Kidney (tissue), 14 donors: ENCODE results near the gene KIF21A. TPM values are rescaled to one million over a fixed set of nuclear protein-coding genes. Genes with fewer than 3 reads are reported as not detected.

Experiments used
- DNase-seq, 5 donors: peaks; one replicate each; pipeline ENCODE4 v3.0.0-alpha.2; 2013 to 2020
- FAIRE-seq: peaks from 2 replicates; lab custom pipeline; 2012; peaks lifted over from hg19 to GRCh38; lab: Jason Lieb, UNC
- H3K27ac ChIP-seq, 2 donors: one replicate each; pipeline ENCODE4 v1.7.0; 2013; ENCODE audit warnings: low read depth in 2 of 2, low read length in 2 of 2, inconsistent platforms in 1 of 2
- H3K27me3 ChIP-seq: one replicate; pipeline ENCODE4 v1.7.1; 2013; ENCODE audit warnings: low read length, inconsistent platforms; ENCODE audit not compliant: control insufficient read depth, insufficient read depth
- H3K36me3 ChIP-seq, 3 donors: one replicate each; pipeline versions ENCODE4 v1.7.0 to v1.7.1; 2013; ENCODE audit warnings: low read length in 3 of 3, control low read depth in 1 of 3, inconsistent platforms in 1 of 3; ENCODE audit not compliant: insufficient read depth in 3 of 3, control insufficient read depth in 2 of 3
- H3K4me1 ChIP-seq, 3 donors: one replicate each; pipeline versions ENCODE4 v1.7.0 to v1.7.1; 2013; ENCODE audit warnings: low read length in 3 of 3, inconsistent platforms in 1 of 3, low read depth in 1 of 3; ENCODE audit not compliant: control insufficient read depth in 2 of 3, insufficient read depth in 2 of 3
- H3K4me3 ChIP-seq, 3 donors: one replicate each; pipeline versions ENCODE4 v1.7.0 to v1.8.1; 2013; ENCODE audit warnings: low read length in 3 of 3, control low read depth in 1 of 3, inconsistent platforms in 1 of 3
- H3K9ac ChIP-seq, 3 donors: one replicate each; pipeline versions ENCODE4 v1.7.0 to v1.7.1; 2013; ENCODE audit warnings: low read length in 3 of 3, control low read depth in 1 of 3, inconsistent platforms in 1 of 3
- H3K9me3 ChIP-seq, 3 donors: one replicate each; pipeline versions ENCODE4 v1.7.0 to v1.7.1; 2013; ENCODE audit warnings: low read length in 3 of 3, control low read depth in 1 of 3, inconsistent platforms in 1 of 3; ENCODE audit not compliant: control insufficient read depth in 2 of 3, insufficient read depth in 1 of 3
- CTCF ChIP-seq: IDR thresholded peaks from 3 replicates; pipeline ENCODE4 v1.5.1; 2012; ENCODE audit warnings: mild to moderate bottlenecking, moderate library complexity, borderline replicate concordance; ENCODE audit not compliant: insufficient read depth; ENCODE audit errors: extremely low read depth
- intact Hi-C: fragments of 100-400 bp; cut with DNase I; formaldehyde crosslinking; loops from one replicate; pipeline ENCODE4 v1.11.1; 2022
- polyA plus RNA-seq: library from polyadenylated mRNA; stranded (reverse); fragments of 350-450 nt; fragmentation: Illumina TruSeq; extraction: RNeasy Lipid Tissue Mini Kit (QIAGEN cat#74804); gene quantifications from one replicate; pipeline ENCODE4 v1.2.3, GENCODE V29; 2014; ENCODE audit warnings: low read depth, low replicate concordance; ENCODE audit not compliant: insufficient read depth
- total RNA-seq: library from RNA; stranded (reverse); fragmentation: NEBNext Ultra II Directional; extraction: Animal tissue kit (Norgen Biotek cat#: 25700); gene quantifications from one replicate; pipeline ENCODE4 v1.2.1, GENCODE V29; 2021
- donor health status: control.
- donor health status: control.
- donor health status: control.
- donor health status: control.
- donor health status: control.
- donor health status: DM: yes; HTN: yes; CAD: no.
- donor health status: Normal renal cell carcinoma (clear cell type).

Gene KIF21A
- total and polyA plus RNA-seq, 2 donors from 2014 or later, result 16.8 to 25.7 TPM

- no peak overlapping the region for H3K9ac ChIP-seq
- intact Hi-C loops, result no loop called here
Observed at GRCh38 chr12:39365364-39366001, 77.4 kb downstream of the KIF21A start.

GRCh38 chr12:39364196-39364595 is 78.7 kb downstream of the KIF21A start:
- H3K27ac ChIP-seq, result no peak overlapping the region
- TF ChIP-seq CTCF, result no peak
- FAIRE-seq (no peak), DNase-seq (no peak)
- no peaks in the 10 kb centered on the region for H3K27me3 ChIP-seq
- intact Hi-C loops, result no loop called here
- no peak overlapping the region for H3K9ac ChIP-seq
- H3K36me3 ChIP-seq, result no peaks in the 10 kb centered on the region
- no peaks in the 10 kb centered on the region for H3K4me1 ChIP-seq
- H3K4me3 ChIP-seq, result no peak overlapping the region
- H3K9me3 ChIP-seq, result no peaks in the 10 kb centered on the region

More at GRCh38 chr12:39365364-39366001, 77.4 kb downstream of the KIF21A start:
- FAIRE-seq (no peak), DNase-seq (no peak)
- Histone ChIP-seq H3K4me1 (no peaks in the 10 kb centered on the region), H3K27me3 (no peaks in the 10 kb centered on the region), H3K36me3 (no peaks in the 10 kb centered on the region), H3K27ac (no peak overlapping the region), H3K4me3 (no peak overlapping the region), H3K9me3 (no peaks in the 10 kb centered on the region)
- no peak for TF ChIP-seq CTCF

- no peak for FAIRE-seq
- TF ChIP-seq CTCF, result no peak
Observed at GRCh38 chr12:39359645-39360044, 83.3 kb downstream of the KIF21A start.

More at GRCh38 chr12:39359645-39360044, 83.3 kb downstream of the KIF21A start:
- Histone ChIP-seq H3K4me1 (peaks cover 0 to 4% (median 0%) of the 10 kb centered on the region in 3 donors), H3K27ac (no peak overlapping the region), H3K27me3 (no peaks in the 10 kb centered on the region), H3K9me3 (no peaks in the 10 kb centered on the region), H3K9ac (no peak overlapping the region), H3K4me3 (no peak overlapping the region), H3K36me3 (no peaks in the 10 kb centered on the region)
- intact Hi-C loops, result no loop called here
- DNase-seq, result no peak
